ENCODE measurements around the gene DESI1. TPM values are rescaled to one million over a fixed set of nuclear protein-coding genes. Genes with fewer than 3 reads are reported as not detected.

DESI1 gene
- polyA plus RNA-seq, 1 donor from 2014 or later, result 27.5 TPM

GRCh38 chr22:41625577-41625976, 4.7 kb upstream of the DESI1 start:
- H2AFZ ChIP-seq (ENCODE audit: low read depth, low read length), result no peak overlapping the region
- H3F3A ChIP-seq (ENCODE audit: insufficient read depth, low read length, poor library complexity, severe bottlenecking), result no peaks in the 10 kb centered on the region
- no peaks in the 10 kb centered on the region for H3K36me3 ChIP-seq (ENCODE audit: insufficient read depth, low read length)
- H3K9me2 ChIP-seq (ENCODE audit: insufficient read depth, low read length), result no peaks in the 10 kb centered on the region
- H3K9me3 ChIP-seq (ENCODE audit: low read length), result no peaks in the 10 kb centered on the region
- no peaks in the 10 kb centered on the region for H3K27me3 ChIP-seq (ENCODE audit: insufficient read depth, low read depth, low read length)
- peaks cover 16% of the 10 kb centered on the region for H3K79me2 ChIP-seq (replicated peaks; ENCODE audit: insufficient read depth, low read length)
- H3K27ac ChIP-seq (ENCODE audit: low read length), result no peak overlapping the region
- no peak overlapping the region for H3K4me2 ChIP-seq (ENCODE audit: low read length)
- H3K9ac ChIP-seq (ENCODE audit: low read length), result no peak overlapping the region
- H4K20me1 ChIP-seq (ENCODE audit: insufficient read depth), result no peaks in the 10 kb centered on the region
- no peak overlapping the region for H3K4me3 ChIP-seq (ENCODE audit: low read length)
- TF ChIP-seq TAF1 (IDR thresholded peaks at IDR 0.05; ENCODE audit: low read depth), result no peak
- TF ChIP-seq EZH2 (IDR thresholded peaks at IDR 0.05; ENCODE audit: borderline replicate concordance, insufficient read depth, low read length, poor library complexity, severe bottlenecking), result no peak
- no peak for TF ChIP-seq CTCF (IDR thresholded peaks at IDR 0.05; ENCODE audit: poor library complexity, severe bottlenecking)
- TF ChIP-seq SMC3 (conservative IDR thresholded peaks at IDR 0.05; ENCODE audit: poor library complexity), result no peak
- no peak for TF ChIP-seq RAD21 (conservative IDR thresholded peaks at IDR 0.05)
- no peak for TF ChIP-seq POLR2AphosphoS5 (IDR thresholded peaks at IDR 0.05)
- TF ChIP-seq REST (IDR thresholded peaks at IDR 0.05; ENCODE audit: borderline replicate concordance), result no peak
- TF ChIP-seq EP300 (conservative IDR thresholded peaks at IDR 0.05; ENCODE audit: poor library complexity, severe bottlenecking), result no peak
- TF ChIP-seq MXI1 (conservative IDR thresholded peaks at IDR 0.05; ENCODE audit: poor library complexity, severe bottlenecking), result no peak

- Histone ChIP-seq H3K27me3 (ENCODE audit: insufficient read depth, low read depth, low read length) (no peaks in the 10 kb centered on the region), H3K27ac (ENCODE audit: low read length) (peak overlapping the region; percentile 97), H3K79me2 (replicated peaks; ENCODE audit: insufficient read depth, low read length) (peaks cover 30% of the 10 kb centered on the region), H3K9ac (ENCODE audit: low read length) (peak overlapping the region; percentile 96), H3K36me3 (ENCODE audit: insufficient read depth, low read length) (no peaks in the 10 kb centered on the region), H3K4me3 (ENCODE audit: low read length) (peak overlapping the region; percentile 78), H3K9me3 (ENCODE audit: low read length) (no peaks in the 10 kb centered on the region), H3K4me2 (ENCODE audit: low read length) (peak overlapping the region; percentile 72), H4K20me1 (ENCODE audit: insufficient read depth) (no peaks in the 10 kb centered on the region), H3F3A (ENCODE audit: insufficient read depth, low read length, poor library complexity, severe bottlenecking) (peaks cover 9% of the 10 kb centered on the region), H2AFZ (ENCODE audit: low read depth, low read length) (peak overlapping the region; percentile 80), H3K9me2 (ENCODE audit: insufficient read depth, low read length) (no peaks in the 10 kb centered on the region)
- TF ChIP-seq REST (IDR thresholded peaks at IDR 0.05; ENCODE audit: borderline replicate concordance), result no peak
- TF ChIP-seq SMC3 (conservative IDR thresholded peaks at IDR 0.05; ENCODE audit: poor library complexity), result no peak
- no peak for TF ChIP-seq RAD21 (conservative IDR thresholded peaks at IDR 0.05)
- no peak for TF ChIP-seq POLR2AphosphoS5 (IDR thresholded peaks at IDR 0.05)
- no peak for TF ChIP-seq EZH2 (IDR thresholded peaks at IDR 0.05; ENCODE audit: borderline replicate concordance, insufficient read depth, low read length, poor library complexity, severe bottlenecking)
- no peak for TF ChIP-seq EP300 (conservative IDR thresholded peaks at IDR 0.05; ENCODE audit: poor library complexity, severe bottlenecking)
- no peak for TF ChIP-seq CTCF (IDR thresholded peaks at IDR 0.05; ENCODE audit: poor library complexity, severe bottlenecking)
- TF ChIP-seq TAF1 (IDR thresholded peaks at IDR 0.05; ENCODE audit: low read depth), result no peak
- TF ChIP-seq MXI1 (conservative IDR thresholded peaks at IDR 0.05; ENCODE audit: poor library complexity, severe bottlenecking), result no peak
These were observed 1.0 kb upstream of the DESI1 start for GRCh38 chr22:41621911-41622179.

Measured in neural cell (in vitro differentiated cells).